GM19324 (cell line): Measurements from ENCODE around the gene PRPF40B.
"Not testable (repeated sequence)": the region's sequence is repeated elsewhere in the genome, so short reads cannot be mapped to it uniquely, and the experiment has no call there.

Experiments used
- ATAC-seq: cut with Tn5 transposase; IDR thresholded peaks from one replicate; pipeline ENCODE4 v1.9.1; 2021; ENCODE audit warnings: mild to moderate bottlenecking, moderate library complexity; ENCODE audit not compliant: unreplicated experiment, low FRiP score

Gene PRPF40B

GRCh38 chr12:49609059-49609874 is 14.1 kb upstream of the PRPF40B start:
- no peak for ATAC-seq

- no peak for ATAC-seq
These were observed 13.5 kb upstream of the PRPF40B start for GRCh38 chr12:49609875-49610154.

GRCh38 chr12:49610785-49611184 is 12.6 kb upstream of the PRPF40B start:
- not testable (repeated sequence) for ATAC-seq

- ATAC-seq = no peak
These were observed 11.2 kb upstream of the PRPF40B start for GRCh38 chr12:49612210-49612609.

- no peak for ATAC-seq
These were observed 7.6 kb upstream of the PRPF40B start for GRCh38 chr12:49615725-49616124.

GRCh38 chr12:49616533-49617219 is 6.7 kb upstream of the PRPF40B start:
- no peak for ATAC-seq

- no peak for ATAC-seq
These were observed 4.8 kb upstream of the PRPF40B start for GRCh38 chr12:49618576-49618975.

- no peak for ATAC-seq
These were observed 4.1 kb upstream of the PRPF40B start for GRCh38 chr12:49619286-49619685.

GRCh38 chr12:49621651-49622500 is 1.5 kb upstream of the PRPF40B start:
- no peak for ATAC-seq

- ATAC-seq = peak; percentile 23
These were observed 740 bp upstream of the PRPF40B start for GRCh38 chr12:49622501-49623141.

GRCh38 chr12:49624921-49625577 is 1.7 kb downstream of the PRPF40B start:
- ATAC-seq = no peak

GRCh38 chr12:49626169-49626835 is 2.9 kb downstream of the PRPF40B start:
- no peak for ATAC-seq

GRCh38 chr12:49626836-49627235 is 3.5 kb downstream of the PRPF40B start:
- no peak for ATAC-seq

- ATAC-seq = no peak
These were observed 4.5 kb downstream of the PRPF40B start for GRCh38 chr12:49627752-49628360.

- ATAC-seq = no peak
These were observed 8.1 kb downstream of the PRPF40B start for GRCh38 chr12:49631336-49631907.

GRCh38 chr12:49632401-49632800 is 9.0 kb downstream of the PRPF40B start:
- no peak for ATAC-seq

GRCh38 chr12:49632986-49633702 is 9.8 kb downstream of the PRPF40B start:
- ATAC-seq = no peak

GRCh38 chr12:49633703-49634345 is 10.5 kb downstream of the PRPF40B start:
- ATAC-seq = no peak
